Spleen (tissue), 7 donors: Measurements from ENCODE around the gene ARRB2.

ENCODE experiments used
- CTCF ChIP-seq, 11 experiments: fragments of 200-600 bp in 7 of 11; fragments of 450-650 bp in 4 of 11; sonication (generic) in 4 of 11; IDR thresholded peaks in 8 of 11; conservative IDR thresholded peaks in 3 of 11; 1 replicate in 7 of 11; 2 replicates in 4 of 11; pipeline versions ENCODE4 v1.4.0 to v1.8.0; 2016 to 2021; ENCODE audit warnings: antibody characterized with exemption in 11 of 11, inconsistent platforms in 4 of 11, mild to moderate bottlenecking in 1 of 11
- POLR2A ChIP-seq, 3 donors: fragments of 450-650 bp; IDR thresholded peaks; one replicate each; pipeline ENCODE4 v1.5.1; 2017; ENCODE audit warnings: antibody characterized with exemption in 3 of 3, mild to moderate bottlenecking in 1 of 3
- POLR2AphosphoS5 ChIP-seq, 3 donors: sonication (generic); formaldehyde crosslinking; IDR thresholded peaks; one replicate each; pipeline ENCODE4 v1.5.1; 2017; ENCODE audit warnings: antibody characterized with exemption in 3 of 3
- donor health status: DM: no; HTN: no; CAD: no; lungs with moderate emphysema.
- donor health status: DM: no; HTN: no; CAD: no.
- donor health status: DM: no; HTN: no; CAD: no.

GRCh38 chr17:4743898-4744297 lies 33.5 kb downstream of the ARRB2 start:
- TF ChIP-seq CTCF (IDR thresholded peaks at IDR 0.05 in 8 of 11, conservative IDR thresholded peaks at IDR 0.05 in 3 of 11), result no peak
- TF ChIP-seq POLR2AphosphoS5 (IDR thresholded peaks at IDR 0.05), result no peak
- no peak for TF ChIP-seq POLR2A (IDR thresholded peaks at IDR 0.05)
